ENCODE measurements around the gene SCNN1A. TPM values are rescaled to one million over a fixed set of nuclear protein-coding genes. Genes with fewer than 3 reads are reported as not detected.

SCNN1A gene
- total RNA-seq, 1 donor: 0.36 TPM

- peak; percentile 30 for DNase-seq (ENCODE audit: insufficient read length, low spot score, missing footprints)
- Histone ChIP-seq H2AFZ (ENCODE audit: low read length) (no peak overlapping the region), H3K36me3 (ENCODE audit: insufficient read depth, low read length) (no peaks in the 10 kb centered on the region), H3K27ac (ENCODE audit: low read depth, low read length) (no peak overlapping the region), H3K4me3 (ENCODE audit: insufficient read depth, low read length) (no peak overlapping the region), H4K20me1 (ENCODE audit: insufficient read depth, low read length) (no peaks in the 10 kb centered on the region), H3K9me3 (ENCODE audit: low read depth, low read length) (no peaks in the 10 kb centered on the region), H3K4me2 (ENCODE audit: insufficient read depth, low read length) (no peak overlapping the region), H3K79me2 (ENCODE audit: insufficient read depth, low read length) (no peaks in the 10 kb centered on the region), H3K4me1 (ENCODE audit: insufficient read depth, low read length) (peaks cover 43% of the 10 kb centered on the region), H3K27me3 (ENCODE audit: insufficient read depth, low read length) (no peaks in the 10 kb centered on the region)
- TF ChIP-seq CTCF (IDR thresholded peaks at IDR 0.05; ENCODE audit: extremely low read depth, low read depth, low read length): no peak
These were observed 1.2 kb downstream of the SCNN1A start for GRCh38 chr12:6374028-6374785.

- H4K20me1 ChIP-seq (ENCODE audit: insufficient read depth, low read length): no peaks in the 10 kb centered on the region
- no peak overlapping the region for H3K4me3 ChIP-seq (ENCODE audit: insufficient read depth, low read length)
- H3K4me1 ChIP-seq (ENCODE audit: insufficient read depth, low read length): peaks cover 43% of the 10 kb centered on the region
- H3K9me3 ChIP-seq (ENCODE audit: low read depth, low read length): no peaks in the 10 kb centered on the region
- H3K27me3 ChIP-seq (ENCODE audit: insufficient read depth, low read length): no peaks in the 10 kb centered on the region
- no peak overlapping the region for H2AFZ ChIP-seq (ENCODE audit: low read length)
- DNase-seq (ENCODE audit: insufficient read length, low spot score, missing footprints): peak; percentile 72
- no peaks in the 10 kb centered on the region for H3K36me3 ChIP-seq (ENCODE audit: insufficient read depth, low read length)
- peak overlapping the region; percentile 44 for H3K4me2 ChIP-seq (ENCODE audit: insufficient read depth, low read length)
- TF ChIP-seq CTCF (IDR thresholded peaks at IDR 0.05; ENCODE audit: extremely low read depth, low read depth, low read length): no peak
- peak overlapping the region; percentile 73 for H3K27ac ChIP-seq (ENCODE audit: low read depth, low read length)
- H3K79me2 ChIP-seq (ENCODE audit: insufficient read depth, low read length): no peaks in the 10 kb centered on the region
These were observed 2.2 kb downstream of the SCNN1A start for GRCh38 chr12:6373022-6373787.

GRCh38 chr12:6372403-6373003, 2.9 kb downstream of the SCNN1A start:
- Histone ChIP-seq H3K4me2 (ENCODE audit: insufficient read depth, low read length) (peak overlapping the region; percentile 44), H3K9me3 (ENCODE audit: low read depth, low read length) (no peaks in the 10 kb centered on the region), H3K36me3 (ENCODE audit: insufficient read depth, low read length) (no peaks in the 10 kb centered on the region), H3K4me1 (ENCODE audit: insufficient read depth, low read length) (peaks cover 41% of the 10 kb centered on the region), H3K4me3 (ENCODE audit: insufficient read depth, low read length) (no peak overlapping the region), H4K20me1 (ENCODE audit: insufficient read depth, low read length) (no peaks in the 10 kb centered on the region), H3K79me2 (ENCODE audit: insufficient read depth, low read length) (no peaks in the 10 kb centered on the region), H3K27me3 (ENCODE audit: insufficient read depth, low read length) (no peaks in the 10 kb centered on the region), H2AFZ (ENCODE audit: low read length) (peak overlapping the region; percentile 44), H3K27ac (ENCODE audit: low read depth, low read length) (peak overlapping the region; percentile 73)
- TF ChIP-seq CTCF (IDR thresholded peaks at IDR 0.05; ENCODE audit: extremely low read depth, low read depth, low read length): no peak
- peak; percentile 95 for DNase-seq (ENCODE audit: insufficient read length, low spot score, missing footprints)

Measured in osteoblast (primary cell).